LHCN-M2 (cell line): ENCODE measurements around the gene STX1A. TPM values are rescaled to one million over a fixed set of nuclear protein-coding genes. Genes with fewer than 3 reads are reported as not detected.

Experiments used
- DNase-seq: peaks from one replicate; pipeline ENCODE4 v3.0.0-alpha.2; 2012; ENCODE audit warnings: low read depth
- polyA plus RNA-seq: library from polyadenylated mRNA; unstranded; fragments of >200 nt; gene quantifications from one replicate; pipeline ENCODE4 v1.2.1, GENCODE V29; 2012; ENCODE audit warnings: missing spikeins
- total RNA-seq: library from RNA; depleted of rRNA; stranded (reverse); fragments of >200 nt; gene quantifications from 2 replicates; pipeline ENCODE4 v1.2.3, GENCODE V29; 2014; rRNA removed

The STX1A gene
- total RNA-seq: 80.0 and 100 TPM in 2 replicates
- polyA plus RNA-seq: 11.2 TPM

DNA sequence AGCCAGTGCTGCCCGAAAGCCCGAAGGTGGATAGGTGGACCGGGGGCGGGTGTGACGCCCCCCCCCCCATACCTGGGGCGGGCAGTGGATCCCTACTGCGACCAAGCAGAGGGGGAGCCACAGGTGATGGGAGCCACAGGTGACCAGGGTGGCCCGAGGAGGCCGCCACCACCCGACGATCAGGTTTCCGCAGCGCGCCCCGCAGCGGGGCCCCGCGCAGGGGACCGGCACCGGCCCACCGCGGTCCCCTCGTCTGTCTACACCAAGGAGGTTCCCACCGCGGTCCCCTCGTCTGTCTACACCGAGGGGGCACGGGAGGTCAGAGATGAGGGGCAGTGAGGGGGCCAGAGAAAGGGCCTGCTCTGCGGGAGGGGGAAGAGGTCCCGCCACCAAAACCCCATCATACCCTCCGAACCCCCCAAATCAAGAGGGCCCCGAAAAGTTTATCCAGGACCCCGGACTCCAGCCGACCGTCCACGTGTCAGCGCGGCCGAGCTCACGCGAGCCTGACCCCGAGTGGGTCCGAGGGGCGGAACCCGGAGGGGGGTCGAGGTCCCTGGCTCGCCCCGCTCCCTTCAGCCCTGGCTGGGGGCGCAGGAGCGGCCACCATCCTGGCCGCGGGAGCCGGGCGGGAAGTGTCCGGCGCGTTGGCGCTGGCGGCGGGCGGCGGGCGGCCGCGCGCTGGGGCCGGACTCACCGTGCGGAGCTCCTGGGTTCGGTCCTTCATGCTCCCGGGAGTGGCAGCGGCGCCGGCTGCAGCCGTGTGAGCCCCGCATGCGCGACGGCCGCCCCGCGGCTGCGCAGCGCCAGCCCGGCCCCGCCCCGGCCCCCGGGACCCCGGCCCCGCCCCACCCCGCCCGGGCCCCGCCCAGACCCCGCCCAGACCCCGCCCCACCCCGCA is at the start of gene STX1A:
TSS of gene STX1A (minus strand) at position 765 of the 901 bp plus-strand sequence. CDS start at position 727, 38 bp downstream.
- peak; percentile 70 for DNase-seq

DNA sequence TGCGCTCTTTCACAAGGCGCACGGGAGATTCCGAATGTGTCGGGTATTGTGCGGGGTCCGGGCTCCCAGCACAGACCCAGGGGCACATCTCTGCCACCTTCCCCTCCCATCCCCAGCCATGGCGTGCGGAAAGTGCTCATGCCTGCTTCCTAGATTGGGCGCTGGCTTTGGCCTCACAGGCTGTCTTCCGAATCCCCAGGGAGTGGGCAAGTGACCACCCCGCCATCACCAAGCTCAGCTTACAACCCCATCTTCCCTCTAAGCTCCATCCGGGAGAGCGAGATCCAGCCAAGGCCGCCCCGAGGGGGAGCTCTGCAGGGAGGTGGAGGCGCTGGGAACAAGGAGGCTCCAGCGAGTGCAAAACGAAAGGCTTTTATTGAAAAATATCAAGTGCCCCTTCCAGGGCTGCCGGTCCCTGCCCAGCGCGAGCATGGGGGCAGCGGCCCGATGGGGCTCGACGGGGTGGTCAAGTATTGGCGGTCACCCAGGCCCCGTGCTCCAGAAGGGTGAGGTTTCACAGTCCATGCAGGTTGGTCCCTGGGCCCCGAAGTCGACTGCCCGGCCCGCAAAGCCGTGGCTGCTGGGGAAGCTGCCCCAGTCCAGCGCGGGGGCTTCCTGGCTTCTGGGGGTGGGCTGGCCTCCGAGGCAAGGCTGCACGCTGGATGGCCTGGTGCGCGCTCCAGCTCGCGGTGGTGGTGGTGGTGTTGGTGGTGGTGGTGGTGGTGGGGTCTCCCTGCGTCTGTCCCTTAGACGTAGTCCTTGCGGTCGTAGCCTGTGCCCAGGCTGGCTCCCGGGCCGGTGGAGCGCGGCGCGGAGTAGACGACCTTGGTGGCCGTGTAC is 49.4 kb upstream of the STX1A start:
- no peak for DNase-seq

DNA sequence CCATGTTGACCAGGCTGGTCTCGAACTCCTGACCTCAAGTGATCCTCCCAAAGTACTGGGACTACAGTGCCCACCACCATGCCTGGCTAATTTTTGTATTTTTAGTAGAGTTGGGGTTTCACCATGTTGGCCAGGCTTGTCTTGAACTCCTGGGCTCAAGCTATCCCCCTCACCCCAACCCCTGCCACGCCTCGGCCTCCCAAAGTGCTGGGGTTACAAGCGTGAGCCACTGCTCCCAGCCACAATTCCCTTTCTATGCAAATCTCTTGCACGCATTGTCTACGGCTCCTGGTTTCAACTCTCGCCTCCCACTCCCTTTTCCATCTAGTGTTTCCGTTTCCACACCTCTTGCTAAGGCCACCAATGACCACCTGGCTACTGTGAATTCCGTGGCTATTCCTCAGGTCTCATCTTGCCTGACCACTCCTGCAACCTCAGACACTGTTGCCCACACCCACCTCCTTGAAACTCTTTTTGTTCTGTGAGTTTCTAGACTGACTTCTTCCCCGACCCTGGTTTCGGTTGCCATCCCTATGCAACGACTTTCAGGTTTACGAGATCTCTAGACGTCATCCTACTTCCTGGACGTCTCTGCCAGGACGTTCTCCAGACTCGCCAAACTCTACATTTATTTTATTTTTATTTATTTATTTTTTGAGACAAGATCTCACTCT is 47.2 kb upstream of the STX1A start:
- DNase-seq: no peak

DNA sequence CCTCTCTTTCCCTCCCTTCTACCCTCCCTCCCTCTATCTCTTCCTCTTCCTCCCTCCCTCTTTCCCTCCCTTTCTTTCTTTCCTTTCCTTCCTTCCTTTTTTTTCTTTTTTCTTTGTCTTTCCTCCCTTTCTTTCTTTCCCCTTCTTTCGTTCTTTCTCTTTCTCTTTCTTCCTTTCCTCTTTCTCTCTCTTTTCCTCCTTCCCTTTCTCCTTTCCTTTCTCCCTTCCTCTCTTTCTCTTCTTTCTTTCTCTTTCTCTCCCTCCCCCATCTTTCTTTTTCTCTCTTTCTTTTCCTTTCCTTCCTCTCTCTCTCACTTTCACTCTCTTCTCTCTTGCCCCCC is 43.2 kb upstream of the STX1A start:
- no peak for DNase-seq

DNA sequence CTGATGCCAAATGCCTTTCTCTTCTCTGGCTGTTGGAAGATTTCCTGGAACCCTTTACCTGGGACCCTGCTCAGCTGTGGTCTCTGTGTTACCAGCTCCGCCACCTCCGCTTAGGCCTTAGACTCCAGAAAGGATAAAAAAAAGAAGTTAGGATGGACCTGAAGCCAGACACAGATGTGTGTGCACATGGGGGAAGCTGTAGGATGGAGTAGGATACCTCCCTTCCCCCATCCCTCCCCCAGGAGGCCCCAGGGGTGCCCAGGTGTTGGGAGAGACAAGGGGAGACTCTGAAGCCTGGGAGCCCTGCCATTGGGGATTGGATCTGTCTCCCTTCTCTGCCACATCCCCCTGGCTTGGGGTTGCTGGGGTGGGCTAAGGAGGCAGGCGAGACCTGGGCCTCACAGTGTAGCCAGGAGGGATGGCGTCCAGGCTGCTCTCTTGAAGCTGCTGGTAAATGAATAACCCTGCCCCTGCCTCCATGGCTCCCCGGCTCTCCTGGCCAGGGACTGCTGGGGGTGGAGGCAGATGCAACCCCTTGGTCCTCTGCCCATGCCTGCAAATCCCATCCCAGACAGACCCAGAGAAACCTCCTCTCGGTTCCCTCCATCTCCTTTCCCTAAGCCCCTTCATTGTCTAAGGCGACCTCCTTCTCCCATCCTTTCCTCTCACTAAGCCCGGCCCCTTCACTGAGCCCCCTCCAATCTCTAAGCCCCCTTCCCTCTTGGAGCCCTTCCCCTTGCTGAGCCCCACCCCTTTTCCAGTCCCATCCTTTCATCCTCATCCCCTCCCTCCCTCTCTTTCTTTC is 42.6 kb upstream of the STX1A start:
- DNase-seq: no peak

DNA sequence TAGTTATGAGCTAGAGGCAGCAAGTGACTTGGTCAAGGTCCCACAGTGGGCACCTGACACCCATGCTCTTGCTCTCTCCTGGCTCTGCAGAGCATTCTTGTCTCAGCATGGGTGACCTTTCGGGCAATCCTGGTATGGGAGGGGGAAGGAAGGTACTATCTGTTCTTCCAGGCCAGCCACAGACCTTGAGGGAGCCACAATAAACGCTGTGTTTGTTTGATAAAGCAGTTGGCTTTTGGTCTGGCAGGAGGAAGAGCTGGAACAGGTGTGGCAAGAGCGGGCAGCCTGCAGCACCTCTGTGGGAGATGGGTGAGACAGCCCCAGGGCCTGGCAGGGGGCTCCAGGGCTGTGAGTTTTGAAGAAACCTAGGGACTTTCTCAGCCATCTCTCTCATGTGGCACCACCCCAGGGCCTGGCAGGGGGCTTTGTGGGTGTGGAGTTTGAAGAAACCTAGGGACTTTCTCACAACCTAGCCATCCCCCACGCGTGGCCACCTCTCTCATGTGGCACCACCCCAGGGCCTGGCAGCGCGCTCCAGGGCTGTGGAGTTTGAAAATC is 39.2 kb upstream of the STX1A start:
- DNase-seq: no peak

DNA sequence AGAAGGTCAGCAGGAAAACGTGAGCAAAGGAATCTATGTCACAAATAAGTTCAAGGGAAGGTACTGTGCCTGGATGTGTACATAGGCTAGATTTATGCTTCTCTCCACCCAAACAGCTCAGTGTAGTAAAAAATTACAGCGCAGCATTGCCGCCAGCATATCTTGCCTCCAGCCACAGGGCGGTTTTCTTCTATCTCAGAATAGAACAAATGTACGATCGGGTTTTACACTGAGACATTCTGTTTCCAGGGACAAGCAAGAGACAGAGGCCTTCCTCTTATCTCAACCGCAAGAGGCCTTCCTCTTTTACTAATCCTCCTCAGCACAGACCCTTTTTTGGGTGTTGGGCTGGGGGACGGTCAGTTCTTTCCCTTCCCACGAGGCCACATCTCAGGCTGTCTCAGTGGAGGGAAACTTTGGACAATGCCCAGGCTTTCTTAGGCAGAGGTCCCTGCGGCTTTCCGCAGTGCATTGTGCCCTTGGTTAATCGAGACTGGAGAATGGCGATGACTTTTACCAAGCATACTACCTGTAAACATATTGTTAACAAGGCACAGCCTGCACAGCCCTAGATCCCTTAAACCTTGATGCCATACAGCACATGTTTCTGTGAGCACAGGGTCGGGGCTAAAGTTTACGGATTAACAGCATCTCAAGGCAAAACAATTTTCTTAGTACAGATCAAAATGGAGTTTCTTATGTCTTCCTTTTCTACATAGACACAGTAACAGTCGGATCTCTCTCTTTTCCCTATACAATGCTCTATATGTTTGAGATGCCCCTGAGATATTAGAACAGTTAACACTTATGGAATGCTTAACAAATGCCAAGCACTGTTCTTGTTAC is 30.7 kb upstream of the STX1A start:
- DNase-seq: no peak

DNA sequence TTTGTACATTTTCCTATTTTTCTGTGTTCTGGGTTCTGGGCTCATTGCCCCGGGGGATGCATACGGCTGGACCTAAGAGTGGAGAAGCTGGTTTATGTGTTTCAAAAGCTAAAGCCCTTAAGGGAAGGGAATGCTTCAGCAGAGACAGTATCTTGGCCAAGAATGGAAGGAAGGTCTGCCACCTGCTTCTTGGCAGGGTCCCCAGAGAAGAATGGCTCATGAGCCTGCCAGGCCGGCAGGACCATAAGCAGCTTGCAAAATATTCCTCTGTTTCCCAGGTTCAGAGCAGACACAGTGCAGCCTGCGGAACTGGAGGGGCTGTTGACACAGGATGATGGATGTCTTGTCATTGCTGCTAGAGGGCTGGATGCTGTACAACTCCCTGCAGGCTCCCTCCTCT is 26.9 kb upstream of the STX1A start:
- no peak for DNase-seq

DNA sequence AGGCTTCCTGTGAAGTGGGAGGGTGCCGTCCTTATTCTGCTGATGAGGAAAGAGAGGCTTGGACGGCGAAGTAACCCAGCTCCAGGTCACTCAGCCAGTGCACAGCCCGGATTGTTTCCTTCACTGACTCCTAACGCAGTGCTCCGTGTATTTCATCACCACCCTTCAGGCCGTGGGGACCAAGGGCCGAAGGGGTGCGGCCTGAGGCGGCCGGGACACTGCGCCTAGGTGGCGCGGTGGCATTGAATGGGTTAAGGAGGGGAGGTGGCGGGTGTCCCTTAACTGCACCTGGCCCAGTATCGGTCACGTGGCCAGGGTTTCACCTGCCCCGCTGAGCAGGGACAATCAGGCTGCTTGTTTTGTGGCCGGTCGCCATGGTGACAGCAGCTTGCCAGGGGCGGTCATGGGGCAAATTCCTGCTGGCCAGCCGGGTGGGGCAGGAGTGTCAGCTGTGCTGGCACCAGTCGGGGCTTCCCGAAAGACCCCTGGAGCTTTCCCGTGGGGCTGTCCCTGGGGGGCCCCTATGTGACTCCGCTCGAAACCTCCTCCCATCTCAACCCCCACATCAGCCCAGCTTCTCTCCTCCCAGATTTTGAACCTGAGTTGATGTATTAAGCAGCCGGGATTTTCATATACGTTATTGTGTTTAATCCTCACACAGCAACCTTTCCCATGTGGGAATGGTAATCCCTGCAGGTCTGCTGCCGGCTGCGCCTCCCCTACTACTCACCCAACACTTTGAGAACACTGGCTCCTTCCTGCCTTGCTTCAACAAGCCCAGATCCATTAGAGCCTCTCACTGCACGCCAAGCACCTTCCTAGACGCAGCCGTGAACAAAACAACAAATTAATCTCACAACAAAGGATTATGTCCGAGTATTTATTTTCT is 23.5 kb upstream of the STX1A start:
- DNase-seq: no peak

DNA sequence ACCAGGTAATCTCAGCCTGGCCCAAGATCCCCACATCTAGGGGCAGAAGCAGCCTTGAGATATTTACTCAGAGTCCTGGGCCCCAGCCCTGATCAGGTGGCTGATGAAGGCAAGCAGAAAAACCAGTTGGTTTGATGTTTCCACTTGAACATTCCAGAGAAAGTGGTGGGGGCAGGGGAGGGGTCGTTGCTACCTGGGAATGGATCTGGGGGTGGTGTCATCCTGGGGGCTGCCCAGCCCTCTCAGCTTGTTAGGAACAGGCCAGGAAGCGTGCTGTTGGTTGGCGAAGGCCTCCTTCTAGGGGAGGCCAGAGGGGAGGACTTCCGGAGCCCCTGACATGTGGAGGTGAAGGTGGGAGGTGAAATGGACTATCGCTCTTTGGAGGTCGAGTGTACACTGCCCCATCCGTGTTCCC is 22.9 kb upstream of the STX1A start:
- no peak for DNase-seq

DNA sequence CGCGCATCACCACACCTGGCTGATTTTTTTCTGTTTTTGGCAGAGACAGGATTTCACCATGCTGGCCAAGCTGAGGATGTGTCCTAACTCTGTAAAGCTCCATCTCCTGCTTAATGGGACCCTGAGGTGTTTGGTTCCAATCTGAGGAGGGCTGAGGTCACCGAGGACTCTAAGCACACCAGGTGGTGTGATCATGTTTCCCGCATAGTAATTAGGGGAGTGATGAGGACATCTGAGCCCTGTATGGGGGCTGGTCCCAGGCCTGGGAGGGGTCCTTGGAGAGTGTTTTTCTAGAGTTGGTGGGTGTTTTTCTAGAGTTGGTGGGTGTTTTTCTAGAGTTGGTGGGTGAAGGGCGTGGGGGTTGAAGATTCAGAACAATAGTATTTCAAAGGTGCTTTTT is 22.1 kb upstream of the STX1A start:
- DNase-seq: no peak

DNA sequence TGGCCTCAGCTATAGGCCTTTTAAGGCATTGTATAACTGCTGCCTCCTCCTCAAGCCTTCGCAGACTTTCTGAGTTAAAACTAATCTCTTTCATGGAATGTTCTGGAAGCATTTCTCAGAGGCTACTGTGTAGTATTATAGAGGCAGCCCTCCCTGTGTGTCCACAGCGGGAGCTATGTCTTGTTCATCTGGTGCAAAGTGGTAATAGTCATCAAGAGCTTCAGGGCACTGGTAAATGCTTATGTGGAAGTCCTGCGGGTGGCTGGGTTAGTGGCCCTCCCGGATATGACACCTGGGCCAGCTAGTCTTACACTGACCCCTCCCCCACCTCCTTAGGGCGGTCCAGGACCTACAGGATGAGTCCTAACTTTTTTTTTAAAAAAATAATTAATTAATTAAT is 21.3 kb upstream of the STX1A start:
- DNase-seq: no peak

DNA sequence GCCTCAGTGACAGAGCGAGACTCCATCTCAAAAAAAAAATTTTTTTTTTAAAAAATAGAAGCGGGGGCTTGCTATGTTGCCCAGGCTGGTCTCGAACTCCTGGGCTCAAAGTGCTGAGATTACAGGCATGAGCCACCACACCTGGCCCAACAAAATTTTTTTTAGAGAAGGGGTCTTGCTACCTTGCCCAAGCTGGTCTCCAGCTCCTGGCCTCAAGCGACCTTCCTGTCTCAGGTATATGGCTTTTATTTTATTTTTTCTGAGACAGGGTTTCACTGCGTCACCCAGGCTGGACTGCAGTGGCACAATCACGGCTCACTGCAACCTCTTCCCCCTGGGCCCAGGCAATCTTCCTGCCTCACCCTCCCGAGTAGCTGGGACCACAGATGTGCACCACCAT is 20.7 kb upstream of the STX1A start:
- DNase-seq: no peak

DNA sequence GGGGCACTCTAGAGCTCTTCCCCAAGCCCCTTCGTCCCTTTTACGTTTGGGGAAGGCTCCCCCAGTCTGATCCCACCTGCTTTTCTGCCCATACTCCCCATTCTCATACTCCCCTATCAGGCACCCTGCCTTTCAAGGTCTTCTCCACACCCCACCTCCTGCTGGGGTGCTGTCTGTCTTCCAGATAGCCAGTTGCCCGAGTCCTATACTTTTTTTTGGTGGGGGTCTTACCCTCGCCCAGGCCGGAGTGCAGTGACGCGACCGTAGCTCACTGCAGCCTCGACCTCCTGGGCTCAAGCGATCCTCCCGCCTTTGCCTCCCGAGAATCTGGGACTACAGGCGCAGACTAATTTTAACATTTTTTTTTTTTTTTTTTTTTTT is 19.9 kb upstream of the STX1A start:
- DNase-seq: no peak

DNA sequence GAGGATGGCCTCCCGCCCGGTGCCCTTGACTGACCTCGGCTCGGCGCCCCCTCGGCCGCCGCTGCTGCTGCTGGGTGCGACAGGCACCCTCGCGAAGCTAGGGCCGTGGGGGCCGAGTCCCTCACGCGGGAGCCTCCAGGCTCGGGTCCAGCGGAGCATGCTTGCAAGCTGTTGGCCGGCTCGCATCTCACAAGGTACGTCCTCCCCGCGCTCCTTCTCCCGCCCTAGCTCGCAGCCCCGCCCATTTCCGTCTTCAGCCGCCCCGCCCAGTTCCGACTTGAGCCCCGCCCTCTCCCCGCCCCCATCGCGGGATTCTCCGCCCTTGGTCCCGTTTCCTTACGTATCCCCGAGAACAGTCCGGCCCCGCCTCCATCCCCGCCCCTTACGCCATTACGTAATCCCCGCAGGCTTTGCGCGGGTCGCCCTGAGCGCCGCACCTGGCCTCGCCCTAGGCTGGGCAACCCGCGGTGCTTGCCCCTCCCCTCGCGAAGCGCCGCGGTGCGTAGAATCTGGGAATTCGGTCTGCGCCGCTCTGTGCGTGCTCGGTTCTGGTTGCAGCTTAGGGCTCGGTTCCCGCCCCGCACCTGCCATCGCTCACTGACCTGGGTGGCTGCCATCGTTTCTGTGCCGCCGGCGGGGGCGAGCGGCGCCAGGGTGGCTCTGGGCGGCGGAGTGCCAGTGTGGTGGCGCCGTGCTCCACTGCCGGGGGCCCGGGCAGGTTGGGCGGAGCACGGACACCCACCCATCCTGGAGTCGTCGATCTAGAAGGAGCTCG is 19.3 kb upstream of the STX1A start, which contains the start of gene ABHD11:
TSS of gene ABHD11 (minus strand) at position 191 of the 775 bp plus-strand sequence. CDS start at position 159, 32 bp downstream.
- DNase-seq: peak; percentile 93

DNA sequence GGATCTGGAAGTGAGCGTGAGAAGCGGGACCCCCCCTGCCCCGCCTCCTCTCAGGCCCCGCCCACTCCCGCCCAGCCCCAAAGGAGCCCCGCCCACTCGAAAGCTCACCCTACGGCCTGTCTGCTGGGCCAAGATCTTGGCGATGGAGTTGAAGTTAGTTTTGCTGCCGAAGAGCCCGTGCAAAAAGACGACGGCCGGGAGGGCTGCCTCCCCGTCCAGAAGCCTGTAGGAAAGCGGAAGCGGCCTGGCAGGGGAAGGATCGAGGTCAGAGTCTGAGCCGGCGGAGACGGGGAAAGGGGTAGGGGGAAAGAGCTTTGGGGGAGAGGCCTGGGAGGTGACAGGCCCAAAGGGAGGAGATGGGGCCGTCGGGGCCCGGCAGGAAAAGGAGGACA is 18.7 kb upstream of the STX1A start:
- DNase-seq: peak; percentile 56

DNA sequence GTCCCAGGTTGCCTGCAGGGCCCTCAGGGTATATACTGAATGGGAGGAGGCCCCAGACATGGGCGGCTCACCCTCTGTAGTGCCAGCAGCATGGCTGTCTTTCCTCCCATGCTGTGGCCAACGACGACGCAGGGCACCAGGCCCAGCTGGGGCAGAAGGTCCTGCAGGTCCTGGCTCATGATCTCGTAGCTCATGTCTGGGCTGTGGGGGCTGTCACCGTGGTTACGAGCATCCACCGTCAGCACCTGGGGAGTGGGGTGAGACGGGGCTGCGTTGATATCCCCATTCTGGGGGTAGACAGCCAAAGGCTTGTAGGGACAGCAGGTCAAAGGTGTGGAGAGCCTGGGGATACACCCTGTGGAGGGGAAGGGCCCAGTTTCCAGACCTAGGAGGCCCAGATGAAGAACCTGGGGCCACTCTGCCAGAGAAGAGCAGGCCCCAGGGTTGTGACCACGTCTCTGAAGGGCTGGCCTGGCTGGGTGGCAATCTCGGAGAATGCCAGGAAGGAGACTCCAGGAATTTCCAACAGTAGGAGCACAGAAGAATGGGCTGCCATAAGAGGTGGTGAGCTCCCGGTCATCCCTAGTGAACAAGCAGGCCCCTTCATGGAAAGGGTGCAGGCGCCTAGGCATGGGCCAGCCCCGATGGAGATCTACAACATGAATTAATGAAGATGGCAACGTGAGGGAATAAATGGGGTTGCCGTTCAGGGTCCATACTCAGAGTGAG is 18.2 kb upstream of the STX1A start:
- no peak for DNase-seq
